RCC 7860 (cell line): ENCODE results near the gene ID2.

Experiments used
- DNase-seq: peaks from one replicate; pipeline ENCODE4 v3.0.0-alpha.2; 2015; ENCODE audit warnings: low spot score
- FAIRE-seq: peaks from 2 replicates; lab custom pipeline; 2012; peaks lifted over from hg19 to GRCh38; lab: Jason Lieb, UNC

The ID2 gene, protein sequence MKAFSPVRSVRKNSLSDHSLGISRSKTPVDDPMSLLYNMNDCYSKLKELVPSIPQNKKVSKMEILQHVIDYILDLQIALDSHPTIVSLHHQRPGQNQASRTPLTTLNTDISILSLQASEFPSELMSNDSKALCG

DNA sequence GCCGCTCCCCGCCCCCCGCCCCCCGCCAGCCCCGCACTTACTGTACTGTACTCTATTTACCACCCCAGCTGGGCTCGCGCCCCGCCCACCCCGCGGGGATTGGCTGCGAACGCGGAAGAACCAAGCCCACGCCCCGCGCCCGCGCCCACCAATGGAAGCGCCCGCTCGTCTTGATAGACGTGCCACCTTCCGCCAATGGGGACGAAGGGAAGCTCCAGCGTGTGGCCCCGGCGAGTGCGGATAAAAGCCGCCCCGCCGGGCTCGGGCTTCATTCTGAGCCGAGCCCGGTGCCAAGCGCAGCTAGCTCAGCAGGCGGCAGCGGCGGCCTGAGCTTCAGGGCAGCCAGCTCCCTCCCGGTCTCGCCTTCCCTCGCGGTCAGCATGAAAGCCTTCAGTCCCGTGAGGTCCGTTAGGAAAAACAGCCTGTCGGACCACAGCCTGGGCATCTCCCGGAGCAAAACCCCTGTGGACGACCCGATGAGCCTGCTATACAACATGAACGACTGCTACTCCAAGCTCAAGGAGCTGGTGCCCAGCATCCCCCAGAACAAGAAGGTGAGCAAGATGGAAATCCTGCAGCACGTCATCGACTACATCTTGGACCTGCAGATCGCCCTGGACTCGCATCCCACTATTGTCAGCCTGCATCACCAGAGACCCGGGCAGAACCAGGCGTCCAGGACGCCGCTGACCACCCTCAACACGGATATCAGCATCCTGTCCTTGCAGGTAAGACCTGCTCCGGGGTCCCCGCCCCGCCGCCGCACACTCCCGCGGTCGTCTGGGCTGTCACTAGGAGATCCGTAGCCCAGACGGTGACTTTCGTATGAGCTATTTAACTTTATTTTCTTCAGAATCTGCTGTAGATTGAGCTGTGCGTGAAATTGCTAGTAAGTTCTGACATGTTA is at the start of gene ID2:
ID2 (plus strand) TSS at position 271 of the 907 bp plus-strand sequence; CDS start at position 381, 110 bp downstream.
- DNase-seq (peak; percentile 96), FAIRE-seq (peak; percentile 10)

DNA sequence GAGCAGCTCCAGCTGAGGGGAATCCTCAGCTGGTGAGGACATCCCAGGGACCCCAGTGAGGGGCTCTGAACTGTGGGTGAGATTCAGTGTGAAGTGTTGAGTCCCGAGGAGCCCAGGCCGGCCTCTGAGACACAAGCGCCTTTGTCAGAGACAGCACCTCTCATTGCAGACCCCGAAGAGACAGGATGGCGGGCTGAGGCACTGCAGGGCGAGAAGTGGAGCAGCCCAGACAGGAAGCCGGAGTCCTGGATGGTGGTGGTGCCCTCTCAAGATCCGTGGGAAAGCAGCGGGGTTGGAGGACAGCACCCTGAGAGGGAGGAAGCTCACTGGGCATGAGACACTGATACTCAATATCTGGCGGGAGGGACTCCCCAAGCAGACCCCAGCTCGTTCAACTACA is 49.1 kb upstream of the ID2 start:
- no peak for FAIRE-seq
- no peak for DNase-seq

DNA sequence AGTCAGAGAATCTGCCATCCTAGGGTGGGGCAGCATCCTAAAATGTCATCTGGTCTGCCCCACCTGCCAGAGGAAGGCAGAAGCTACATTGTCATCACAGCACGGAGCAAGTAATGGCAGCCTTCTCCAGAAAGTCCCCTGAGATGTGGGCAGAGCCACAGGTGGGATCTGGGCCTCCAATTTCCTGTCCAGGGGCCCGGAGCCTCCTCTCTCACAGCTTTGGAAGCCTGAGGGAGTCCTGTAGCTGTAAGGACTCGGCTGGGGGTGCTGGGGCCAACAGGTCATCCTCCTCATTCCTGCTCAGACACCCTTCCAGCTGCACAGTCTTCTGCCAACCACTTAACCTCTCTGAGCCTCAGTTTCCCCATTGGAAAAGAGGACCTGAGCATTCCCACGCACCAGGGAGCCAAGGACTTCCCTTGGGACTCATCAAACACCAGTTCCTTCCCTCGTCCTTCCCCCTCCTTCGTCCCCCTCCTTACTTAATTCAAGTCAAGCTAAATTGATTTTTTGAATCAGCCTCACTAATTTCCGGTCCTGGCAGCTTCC is 48.6 kb upstream of the ID2 start:
- DNase-seq (no peak), FAIRE-seq (no peak)

DNA sequence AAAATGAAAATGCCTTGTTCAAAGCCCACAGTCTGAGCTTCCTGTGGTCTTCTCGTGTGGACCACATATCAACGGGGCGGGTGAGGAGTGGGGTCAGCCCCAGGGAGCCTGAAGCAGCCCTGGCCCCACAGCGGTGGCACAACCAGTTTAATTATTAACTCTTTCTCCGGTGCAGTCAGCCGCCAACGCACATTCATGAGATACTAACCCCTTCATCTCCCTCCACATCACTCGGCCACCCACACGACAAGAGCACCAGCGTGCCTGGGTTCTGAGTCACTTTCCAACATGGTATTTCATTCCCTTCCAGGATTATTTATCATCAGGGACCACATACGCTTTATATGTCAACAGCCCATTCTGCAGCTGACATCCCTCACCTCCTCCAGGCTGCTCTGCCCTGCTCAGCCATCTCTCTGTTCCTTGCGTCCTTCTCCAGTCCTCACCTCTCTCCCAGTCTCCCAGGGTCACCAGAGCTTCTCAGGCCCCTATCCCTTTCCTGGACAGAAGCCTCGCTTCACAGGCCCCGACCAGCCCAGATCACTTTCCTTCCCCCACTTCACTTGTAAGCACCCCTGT is 48.0 kb upstream of the ID2 start:
- peak; percentile 99 for FAIRE-seq

DNA sequence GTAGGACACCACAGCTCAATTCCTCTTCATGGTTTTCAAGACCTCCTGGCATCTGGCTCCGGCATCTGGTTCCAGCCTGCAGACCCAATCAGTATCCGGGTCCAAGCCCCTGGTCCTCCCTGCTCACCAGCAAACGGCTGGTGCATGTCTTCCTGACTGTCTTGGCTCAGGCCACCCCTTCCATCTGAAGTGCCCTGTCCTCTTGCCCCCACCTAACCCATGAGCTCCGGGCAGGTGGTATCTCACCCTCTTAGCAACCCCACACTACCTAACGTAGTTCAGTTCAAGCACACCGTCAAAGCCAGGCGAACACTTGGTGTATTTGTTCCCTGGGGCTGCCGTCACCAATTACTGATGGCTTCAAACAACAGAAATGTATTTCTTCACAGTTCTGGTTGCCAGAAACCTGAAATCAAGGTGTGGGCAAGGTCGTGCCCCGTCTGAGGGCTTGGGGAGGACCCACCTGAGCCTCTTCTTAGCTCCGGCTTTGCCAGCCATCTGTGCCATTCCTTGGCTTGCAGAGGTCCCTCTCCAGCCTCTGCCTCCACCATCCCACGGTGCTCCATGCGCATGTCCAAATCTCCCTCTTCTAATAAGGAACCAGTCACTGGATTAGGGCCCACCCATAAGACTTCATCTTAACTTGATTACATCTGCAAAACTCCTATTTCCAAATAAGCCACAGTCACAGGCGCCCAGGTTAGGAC is 47.2 kb upstream of the ID2 start:
- no peak for FAIRE-seq

More for the DNA sequence above, 48.0 kb upstream of the ID2 start:
- DNase-seq, result peak; percentile 100

DNA sequence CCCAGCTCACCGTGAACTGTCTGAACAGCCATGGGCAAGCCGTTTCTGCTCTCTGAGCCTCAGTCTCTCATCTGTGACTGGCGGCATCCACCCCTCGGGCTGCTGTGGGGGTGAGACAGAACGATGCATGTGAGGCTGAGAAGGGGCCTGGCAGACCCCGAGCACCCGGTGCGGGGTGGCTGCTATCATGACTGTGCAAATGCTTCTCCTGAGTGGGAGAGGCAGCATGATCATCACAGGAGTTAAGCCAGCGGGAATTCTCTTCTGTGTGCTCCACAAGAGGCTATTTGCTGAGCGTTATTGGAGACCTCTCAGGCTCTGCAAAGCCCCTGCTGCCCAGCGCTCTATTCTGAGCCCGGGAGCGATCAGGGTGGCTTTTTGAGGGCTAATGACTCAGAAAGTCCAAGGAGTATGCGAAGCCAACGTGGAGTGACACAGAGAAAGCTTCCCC is 45.8 kb upstream of the ID2 start:
- DNase-seq (peak; percentile 69), FAIRE-seq (no peak)

More for the DNA sequence above, 47.2 kb upstream of the ID2 start:
- DNase-seq, result no peak

DNA sequence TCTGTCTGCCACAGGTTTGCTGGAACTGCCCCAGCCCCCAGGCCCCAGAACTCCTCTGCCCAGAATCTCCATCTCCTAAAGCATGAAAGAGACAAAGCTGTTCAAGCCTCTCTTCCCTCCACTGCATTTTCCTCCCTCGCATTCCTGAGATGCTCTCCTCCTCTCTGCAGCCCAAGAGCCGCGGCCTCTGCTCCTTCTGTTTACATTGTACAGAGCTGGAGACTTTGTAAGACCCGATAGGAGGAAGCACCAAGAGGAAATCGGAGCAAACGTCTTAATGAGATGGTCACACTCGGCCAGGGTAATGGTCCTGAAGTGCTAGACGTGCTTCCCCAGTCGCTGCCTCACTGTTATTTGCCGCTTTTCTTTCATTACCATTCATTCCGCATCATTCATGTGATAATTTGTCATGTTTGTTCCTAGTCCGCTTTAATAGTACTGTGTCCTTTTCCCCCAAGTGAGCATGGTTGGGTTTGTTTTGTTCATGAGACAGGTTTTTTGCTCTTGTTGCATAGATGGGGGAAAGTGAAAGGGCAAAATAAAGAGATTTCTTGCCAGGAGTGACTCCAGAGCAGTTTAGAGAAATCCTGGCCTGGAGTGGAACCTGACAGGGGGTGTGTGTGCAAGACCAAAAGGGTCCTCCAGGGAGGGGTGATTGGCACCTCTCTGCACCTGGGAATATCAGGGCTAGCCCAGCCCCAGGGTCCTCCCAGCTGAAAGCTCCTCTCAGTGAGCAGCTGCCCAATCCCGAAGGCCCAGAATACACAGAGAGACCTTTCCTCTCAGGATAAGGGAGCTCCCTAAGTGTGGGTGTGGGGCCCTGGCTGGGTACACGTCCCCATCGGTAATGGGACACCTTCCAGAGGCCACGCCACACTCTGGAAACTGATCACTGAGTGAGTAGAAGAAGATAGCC is 44.9 kb upstream of the ID2 start:
- DNase-seq, result peak; percentile 80
- FAIRE-seq, result peak; percentile 82

DNA sequence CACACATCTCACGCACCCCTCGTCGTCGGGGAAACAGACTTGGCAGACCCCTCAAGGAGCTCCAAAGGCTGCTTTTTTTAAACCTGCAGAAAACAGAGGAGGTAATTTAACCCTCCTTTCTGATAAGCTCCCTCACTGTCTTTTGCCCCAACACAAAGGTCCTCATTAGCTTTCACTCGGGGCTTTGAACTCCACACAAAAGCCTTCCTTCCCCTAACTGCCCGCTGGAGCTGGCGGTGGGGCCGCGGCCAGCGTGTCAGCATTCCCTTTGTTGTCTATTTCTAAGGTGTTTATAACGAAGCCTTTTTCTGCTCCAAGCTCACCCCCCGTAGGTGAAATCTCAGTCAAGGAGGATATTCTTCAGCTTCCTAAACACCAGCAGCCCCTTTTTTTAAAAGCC is 43.5 kb upstream of the ID2 start:
- FAIRE-seq (no peak), DNase-seq (no peak)

DNA sequence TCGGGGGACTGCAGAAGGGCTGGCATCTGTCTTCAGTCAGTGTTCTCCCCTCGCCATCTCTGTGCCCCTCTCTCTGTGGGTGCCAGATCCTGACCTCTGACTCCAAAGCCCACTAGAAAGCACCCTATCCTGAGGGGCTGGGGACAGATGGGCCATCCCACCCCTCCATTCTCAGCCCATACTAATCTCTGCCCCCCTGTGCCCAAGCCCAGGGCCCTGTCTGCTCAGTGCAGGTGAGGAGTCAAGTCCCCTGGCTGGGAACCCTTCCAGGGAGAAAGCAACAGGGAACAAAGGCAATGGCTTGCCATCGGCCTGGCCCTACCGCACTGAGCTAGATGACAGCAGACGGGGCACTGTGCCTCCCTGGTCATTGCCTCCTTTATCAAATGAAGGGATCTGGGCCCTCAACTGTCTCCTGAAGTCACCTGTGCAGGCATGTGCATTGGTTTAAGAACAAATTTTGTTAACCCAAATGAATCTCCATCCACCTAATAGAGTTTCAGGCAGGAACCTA is 42.7 kb upstream of the ID2 start:
- FAIRE-seq (no peak), DNase-seq (no peak)

DNA sequence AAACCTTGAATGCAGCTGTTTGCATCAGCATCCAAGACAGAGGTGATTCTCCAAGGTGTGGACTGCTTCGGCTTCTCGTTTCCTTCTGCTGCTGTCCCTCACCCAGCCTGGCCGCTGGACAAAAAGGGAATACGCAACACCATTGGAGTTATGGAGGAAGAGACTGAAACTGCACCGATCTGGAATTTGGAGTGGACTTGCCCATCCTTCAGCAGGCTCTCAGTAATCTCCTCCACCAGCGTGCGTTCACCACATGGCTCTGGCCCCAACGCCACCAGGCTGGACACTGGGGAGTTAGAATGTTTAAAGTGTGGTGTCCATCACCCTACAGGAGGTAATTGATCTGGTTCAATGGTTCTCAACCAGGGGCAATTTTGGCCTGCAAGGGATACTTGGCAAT is 41.4 kb upstream of the ID2 start:
- FAIRE-seq (no peak), DNase-seq (no peak)

DNA sequence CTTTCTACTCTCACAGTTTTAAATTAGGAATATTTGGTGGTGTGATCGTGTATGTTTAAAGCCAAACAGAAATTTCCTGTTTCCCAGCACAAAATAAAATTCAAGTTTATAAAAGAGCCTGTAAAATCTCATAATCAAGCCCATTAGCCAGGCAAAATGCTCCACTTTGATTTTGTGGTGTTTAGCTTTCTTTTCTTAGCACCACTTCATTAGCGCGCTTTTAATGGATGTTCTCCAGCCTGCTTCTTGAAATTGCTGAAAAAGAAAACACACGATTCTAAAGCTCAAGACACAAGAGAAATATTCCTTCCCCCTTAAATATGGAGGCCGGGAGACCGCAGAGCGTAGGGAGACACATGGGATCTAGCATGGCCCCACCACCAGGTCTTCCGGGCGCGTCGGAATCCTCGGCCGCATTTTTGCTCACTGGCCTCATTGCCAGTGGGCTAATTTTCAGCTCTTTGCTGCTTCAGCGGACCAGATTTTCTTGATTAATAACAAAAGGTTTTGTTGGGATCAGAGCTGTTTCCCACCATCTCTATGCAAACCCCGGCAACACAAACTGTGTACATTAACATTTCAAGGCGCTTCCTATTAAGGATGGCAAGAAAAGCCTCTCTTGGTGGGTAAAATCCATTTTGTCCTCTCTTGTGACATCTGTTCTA is 40.4 kb upstream of the ID2 start:
- FAIRE-seq, result no peak
- DNase-seq, result no peak

DNA sequence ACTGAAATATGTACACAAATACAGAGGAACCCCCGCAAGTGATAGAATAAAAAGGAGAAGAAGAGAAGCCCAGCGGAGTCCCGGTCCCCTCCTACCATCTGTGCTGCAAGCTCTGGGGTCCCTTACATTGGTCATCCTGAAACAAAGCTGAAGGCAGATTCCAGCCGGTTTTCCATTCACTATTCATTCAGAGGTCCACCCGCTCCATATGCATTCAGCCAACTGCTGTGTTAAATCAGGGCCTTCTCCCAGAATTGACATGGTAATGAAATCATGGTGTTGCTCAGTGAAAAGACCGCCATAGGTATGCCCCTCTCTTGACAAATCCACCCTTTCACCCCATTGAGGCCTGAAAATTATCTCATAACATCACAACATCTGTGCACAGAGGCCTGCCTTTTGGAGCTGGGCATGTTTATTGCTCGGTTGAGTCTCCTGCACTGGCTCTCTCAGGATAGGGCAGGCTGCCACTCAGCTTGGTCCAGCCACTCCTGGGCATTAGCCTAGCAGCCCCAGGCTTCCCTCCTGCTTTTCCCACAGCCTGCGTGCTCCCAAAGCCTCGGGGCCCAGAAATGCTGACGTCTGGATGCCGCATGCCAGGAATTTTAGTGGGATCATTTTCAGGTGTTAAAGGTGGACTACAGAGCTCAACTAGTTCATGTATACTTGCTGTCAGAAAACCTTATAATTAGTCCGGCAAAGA is 39.3 kb upstream of the ID2 start:
- DNase-seq, result no peak
- FAIRE-seq, result no peak

DNA sequence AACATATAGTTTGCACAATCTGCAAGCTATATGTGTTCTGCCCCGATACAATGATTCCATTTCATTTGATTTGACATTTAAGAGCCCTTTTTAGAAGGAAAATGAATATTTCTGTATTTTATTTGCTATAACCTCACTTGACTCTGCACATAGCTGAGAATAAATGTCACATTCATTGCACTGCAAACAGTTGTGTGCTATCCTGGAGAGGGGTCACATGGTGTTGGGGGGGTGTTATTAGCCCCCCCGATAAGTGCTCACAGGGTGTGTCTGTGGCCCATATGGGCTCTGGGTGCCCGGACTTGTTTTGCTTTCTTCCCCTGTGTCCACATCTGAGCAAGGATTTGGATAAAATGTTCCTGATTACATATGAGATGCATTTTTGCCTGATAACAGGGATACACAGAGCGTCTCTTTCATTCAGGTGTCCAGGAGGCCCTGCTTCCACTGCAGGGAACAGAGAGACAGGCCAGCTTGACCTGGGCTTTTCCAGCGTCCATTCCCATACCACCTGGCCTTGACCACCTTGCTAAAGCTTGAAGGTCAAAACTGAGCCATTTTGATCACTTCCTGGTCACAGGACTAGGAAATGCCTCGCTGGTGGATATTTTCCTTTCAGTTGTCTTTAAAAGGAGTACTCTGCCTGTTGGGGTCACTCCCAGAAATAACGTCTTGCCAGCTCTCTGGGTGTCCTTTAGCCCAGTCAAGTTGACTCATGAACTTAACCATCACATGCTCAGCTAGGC is 38.4 kb upstream of the ID2 start:
- DNase-seq, result no peak
- no peak for FAIRE-seq

DNA sequence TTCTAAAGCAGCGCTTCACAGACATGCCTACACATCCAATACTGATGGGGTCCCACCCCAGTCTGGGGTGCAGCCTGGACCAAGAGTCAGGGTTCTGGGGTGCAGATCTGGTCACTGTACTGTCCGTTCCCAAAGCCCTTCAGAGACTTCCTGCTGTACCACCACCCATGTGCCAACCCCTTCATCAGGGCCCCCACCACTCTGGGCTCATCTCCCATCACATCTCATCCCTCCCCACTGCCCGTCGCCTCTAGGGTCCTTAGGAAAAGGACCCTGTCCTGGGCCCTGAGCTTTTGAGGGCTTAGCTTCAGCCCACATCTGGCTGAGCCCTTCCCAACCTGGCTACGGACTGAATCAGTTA is 37.9 kb upstream of the ID2 start:
- FAIRE-seq, result no peak
- DNase-seq, result no peak

DNA sequence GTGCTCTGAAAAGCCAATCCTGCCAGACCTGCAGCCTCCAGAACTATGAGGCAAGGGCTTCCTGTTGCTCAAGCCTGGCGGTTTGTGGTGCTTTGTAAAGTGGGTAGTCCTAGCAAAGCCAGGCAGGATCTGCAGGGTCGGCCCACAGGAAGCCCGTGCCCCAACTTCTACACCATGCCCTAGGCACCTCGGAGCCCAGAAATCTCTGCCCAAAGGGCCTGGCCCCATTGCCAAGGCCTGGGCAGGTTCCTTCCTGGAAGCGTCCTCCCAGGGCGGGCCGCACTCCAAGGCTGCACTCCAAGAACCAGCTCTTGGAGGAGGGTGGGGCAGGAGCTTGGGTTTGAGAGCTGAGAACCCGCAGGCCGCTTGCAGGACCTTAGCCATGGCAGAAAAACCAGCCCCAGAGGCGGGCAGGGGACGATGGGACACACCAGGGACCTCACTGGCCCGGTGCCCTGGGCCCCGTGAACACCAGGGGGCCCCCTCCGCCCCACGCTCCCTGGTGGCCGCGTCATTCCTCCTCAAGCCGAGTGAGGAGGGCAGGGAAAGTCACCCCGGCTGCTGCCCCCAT is 37.2 kb upstream of the ID2 start:
- FAIRE-seq (no peak), DNase-seq (no peak)

DNA sequence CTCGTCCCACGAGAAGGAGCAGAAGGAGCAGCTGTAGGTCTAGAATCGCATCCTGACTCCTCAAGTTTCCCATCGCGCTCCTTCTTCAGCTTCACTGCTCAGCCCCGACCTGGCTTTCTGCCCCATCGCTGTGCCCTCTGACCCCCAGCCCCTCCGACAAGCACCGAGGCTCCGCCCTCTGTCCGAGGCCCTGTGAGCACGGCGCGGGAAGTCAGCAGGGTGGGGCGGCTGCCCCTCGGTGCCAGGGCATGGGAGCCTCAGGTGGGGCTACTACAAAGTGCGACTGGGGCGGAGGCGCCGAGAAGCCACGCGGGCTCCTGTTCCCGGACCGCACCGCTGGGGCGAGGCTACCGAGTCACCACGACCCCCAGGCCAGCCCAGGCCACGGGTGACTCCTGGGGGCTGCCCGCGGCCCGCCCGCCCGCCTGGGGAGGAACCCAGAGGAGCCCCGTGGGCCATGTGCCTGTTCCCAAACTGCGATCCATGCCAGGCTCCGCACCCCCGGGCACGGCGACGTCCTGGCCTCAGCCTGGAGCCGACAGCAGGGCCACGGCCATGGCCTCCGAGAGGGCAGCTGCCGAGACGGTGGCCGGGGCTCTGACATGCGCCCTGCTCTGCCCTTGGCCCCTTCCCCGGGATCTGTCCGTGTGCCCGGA is 36.6 kb upstream of the ID2 start:
- DNase-seq (no peak), FAIRE-seq (no peak)
